GM10847 (cell line): ENCODE measurements around the gene LAMC3.

Experiments used
- POLR2A ChIP-seq: IDR thresholded peaks from 2 replicates; pipeline ENCODE4 v1.6.1; 2011; ENCODE audit not compliant: insufficient read length; ENCODE audit errors: extremely low read depth

The LAMC3 gene

DNA sequence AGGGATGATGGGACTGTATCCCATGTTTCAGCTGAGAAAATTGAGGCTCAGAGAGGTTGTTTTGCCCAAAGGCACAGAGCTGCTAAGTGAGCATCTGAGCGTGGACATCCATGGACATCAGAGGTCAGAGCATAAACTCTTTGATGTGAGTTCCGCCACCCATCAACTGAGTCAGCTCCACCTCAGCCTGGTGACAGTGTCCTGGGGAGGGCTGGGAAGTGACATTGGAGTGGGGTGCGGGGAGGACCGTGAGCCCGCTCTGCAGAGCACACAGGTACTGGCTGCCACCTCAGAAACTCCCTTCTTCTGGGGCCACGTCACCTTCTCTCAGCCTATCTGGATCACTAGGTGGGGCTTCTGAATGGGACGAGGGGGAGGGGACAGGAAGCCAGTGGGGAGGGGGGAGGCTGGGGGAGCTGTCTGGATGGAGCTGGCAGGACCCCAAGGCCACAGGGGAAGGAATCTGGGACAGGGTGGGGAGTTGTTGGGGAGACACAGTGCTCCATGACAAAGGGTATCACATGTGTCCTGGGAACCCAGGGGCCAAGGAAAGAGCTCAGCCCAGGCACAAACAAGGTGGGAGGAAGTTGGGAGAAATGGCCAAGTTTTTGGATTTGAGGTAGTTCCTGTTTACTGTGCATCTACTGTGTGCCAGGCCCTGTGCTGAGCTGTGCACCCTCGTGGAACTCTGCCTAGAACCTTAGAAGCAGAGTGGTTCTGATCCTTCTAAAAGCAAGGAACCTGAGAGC lies 2.5 kb downstream of the LAMC3 start:
- no peak for TF ChIP-seq POLR2A

DNA sequence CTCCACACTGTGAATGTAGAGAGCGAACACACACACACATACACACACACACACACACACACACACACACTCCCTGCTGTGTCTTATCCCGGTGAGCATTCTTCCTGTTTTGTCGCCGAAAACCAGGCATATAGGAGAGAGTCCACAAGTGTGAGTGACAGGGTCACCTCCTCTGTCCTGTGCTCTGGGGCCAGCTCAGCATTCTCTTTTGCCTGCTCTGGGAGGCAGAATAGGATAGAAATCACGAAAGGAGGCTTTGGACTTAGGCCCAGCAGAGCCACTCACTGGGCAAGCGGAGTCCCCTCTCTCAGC lies 3.0 kb downstream of the LAMC3 start:
- TF ChIP-seq POLR2A: no peak

DNA sequence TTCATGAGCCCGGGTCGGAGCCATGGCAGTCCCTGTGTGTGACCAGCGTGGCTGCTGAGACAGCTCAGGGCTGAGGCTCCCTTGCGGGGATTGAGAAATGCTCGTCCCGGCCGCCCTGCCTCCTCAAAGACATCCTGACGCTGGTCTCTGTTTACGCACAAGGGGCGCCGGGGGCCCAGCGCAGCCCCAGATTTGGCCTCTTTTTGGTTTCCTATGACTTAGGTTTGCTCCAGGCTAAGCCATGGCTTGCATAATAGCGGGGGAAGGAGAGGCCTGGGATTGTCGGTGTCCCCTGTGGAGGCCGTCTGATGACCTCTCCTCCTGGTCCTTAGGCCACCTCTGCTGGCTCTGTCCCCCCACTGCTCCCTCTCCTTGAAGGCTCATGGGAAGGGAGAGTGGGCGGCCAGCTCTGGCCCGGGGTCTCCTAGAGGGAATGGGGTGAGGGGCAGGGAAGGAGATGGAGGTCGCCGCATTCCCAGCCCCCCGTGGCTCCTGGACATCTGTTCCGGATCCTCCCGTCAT lies 3.5 kb downstream of the LAMC3 start:
- TF ChIP-seq POLR2A: no peak

DNA sequence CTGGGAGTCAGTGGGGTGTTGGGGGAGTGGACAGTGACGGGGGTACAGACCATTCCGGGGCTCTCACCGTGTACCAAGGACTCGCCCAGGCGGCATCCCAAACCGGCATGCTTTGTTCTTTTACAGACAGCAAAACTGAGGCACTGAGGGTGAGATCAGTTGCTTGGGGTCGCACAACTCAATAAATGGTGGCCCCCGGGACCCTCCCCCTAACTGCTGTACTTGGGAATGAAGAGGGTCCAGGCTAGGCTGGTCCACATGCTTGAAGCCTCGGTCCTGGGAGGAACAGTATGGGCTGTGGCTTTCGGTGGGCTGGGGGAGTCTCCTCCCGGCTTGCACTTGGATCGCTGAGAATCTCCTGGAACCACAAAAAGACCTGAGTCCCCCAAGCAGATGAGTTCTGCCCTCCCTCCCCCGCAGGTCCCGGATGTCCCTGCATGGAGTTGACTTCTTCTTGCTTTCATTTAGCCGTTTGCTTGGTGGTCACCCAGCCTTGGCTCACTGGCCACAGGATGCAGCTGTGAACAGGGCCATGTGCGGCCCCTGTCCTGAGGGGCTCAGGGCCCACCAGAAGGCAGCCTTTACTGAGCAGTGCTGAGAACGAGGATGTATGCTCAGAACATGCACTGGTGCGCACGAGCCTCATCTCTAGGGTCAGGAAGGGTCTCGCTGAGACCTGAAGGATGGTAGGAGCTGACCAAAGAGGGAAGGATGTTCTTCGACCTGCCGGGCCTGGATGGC lies 4.2 kb downstream of the LAMC3 start:
- TF ChIP-seq POLR2A: no peak

DNA sequence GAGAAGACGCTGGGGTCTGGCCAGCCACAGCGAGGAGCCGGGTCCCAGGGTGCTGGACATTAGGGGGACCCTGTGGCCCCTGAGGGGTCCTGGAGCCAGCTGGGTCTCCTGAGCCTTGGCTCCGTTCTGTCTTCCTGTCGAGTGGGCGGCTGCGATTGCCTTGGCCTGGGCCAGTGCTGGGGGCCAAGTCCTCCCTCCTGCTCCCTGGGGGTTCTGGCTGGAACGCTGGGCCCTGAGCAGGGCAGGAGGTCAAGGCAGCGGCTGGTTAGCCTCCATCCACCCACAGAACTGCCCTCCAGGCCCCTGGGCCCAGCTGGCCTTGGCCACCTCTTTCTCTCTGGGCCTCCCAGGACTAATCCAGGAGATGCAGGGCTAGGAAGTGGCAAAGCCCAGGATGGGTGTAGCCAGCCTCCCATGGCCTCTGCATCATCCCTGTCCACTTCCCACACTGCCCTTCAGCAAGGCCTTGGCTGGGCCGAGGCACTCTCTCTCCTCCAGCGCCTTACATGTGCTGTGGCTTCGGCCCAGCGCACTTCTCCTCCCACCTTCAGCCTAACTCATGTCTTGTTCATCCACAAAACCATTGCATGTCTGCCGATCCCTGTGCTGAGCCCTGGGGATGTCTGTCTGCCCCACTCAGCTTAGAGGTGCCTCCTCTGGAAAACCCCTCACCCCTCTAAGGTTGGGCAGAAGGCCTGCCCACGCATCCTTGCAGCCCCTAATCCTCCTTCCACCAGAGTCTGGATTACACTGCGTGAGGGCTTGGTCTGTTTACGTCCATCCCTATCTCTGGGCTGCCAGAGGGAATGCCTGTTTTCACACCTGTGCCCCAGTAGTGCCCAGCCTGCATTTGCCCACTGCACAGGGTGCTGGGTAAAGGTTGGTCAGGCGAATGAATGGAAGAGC lies 5.0 kb downstream of the LAMC3 start:
- no peak for TF ChIP-seq POLR2A

DNA sequence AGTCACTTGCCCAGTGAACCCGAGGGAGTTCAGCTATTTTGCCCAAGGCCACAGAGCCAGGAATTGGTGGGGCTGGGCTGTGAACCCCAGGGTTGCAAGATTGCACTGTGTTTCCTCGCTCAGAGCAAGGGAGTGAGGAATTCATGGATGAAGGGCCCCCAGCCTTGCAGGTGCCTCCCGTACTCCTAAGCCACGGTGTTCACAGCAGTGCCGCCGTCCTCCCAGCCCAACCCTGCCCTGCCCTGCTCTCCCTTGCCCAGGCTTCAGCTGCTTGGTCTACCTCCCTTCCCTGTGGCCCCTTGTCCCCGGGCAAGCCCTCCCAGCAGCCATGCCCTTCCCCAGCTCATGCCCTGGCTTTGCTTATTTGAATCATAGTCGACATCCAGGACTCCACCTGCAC lies 6.1 kb downstream of the LAMC3 start:
- TF ChIP-seq POLR2A: no peak

DNA sequence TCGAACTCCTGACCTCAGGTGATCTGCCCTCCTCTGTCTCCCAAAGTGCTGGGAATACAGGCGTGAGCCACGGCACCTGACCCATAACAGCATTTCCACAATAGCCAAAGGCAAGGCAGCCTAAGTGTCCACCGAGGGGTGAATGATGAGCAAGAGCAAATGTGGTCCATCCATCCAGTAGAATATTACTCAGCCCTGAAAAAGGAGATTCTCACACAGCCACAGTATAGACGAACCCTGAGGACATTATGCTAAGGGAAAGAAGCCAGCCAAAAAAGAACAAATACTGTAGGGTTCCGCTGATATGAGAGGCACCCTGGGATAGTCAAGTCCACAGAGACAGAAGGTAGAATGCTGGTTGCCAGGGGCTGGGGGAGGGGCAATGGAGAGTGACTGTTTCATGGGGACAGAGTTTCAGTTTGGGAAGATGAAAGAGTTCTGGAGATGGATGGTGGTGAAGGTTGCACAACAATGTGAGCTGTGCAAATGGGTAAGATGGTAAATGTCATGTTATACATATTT lies 7.0 kb downstream of the LAMC3 start:
- TF ChIP-seq POLR2A: no peak

DNA sequence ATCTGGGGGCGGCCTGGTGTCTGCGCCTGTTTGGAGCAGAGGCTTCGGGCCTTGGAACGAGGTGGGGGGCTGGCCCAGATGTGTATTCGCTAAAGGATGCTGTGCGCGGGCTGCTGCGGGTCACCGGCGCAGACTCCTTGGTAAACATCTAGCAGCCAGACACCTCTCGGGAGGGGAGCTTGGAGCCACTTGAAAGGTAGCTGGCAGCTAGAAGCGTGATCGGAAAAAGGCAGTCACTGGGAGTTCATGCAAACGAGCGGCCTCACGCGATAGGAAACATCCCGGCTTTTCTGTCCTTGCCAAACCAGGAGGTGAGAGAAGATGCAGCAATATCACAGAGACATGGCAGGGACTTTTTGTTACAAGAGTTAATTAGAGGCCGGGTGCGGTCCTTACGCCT lies 8.1 kb downstream of the LAMC3 start:
- no peak for TF ChIP-seq POLR2A

DNA sequence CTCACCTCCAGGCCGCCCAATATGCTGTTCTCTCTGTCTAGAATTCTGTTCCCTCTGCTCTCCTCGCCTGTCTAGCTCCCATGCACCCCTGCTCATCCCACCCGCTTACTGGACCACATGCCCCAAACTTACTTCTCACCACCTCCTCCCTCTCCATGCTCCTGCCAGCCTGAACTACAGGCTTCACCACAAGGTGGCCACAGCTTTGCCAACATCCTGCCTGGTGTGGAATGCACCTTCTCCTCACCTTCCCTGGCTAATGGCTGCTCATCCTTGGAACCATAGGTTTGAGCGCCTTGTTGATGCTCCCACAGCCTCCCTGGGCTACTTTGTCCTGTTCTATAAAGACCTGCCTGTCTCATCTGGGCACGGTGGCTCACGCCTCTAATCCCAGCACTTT lies 9.6 kb downstream of the LAMC3 start:
- no peak for TF ChIP-seq POLR2A

DNA sequence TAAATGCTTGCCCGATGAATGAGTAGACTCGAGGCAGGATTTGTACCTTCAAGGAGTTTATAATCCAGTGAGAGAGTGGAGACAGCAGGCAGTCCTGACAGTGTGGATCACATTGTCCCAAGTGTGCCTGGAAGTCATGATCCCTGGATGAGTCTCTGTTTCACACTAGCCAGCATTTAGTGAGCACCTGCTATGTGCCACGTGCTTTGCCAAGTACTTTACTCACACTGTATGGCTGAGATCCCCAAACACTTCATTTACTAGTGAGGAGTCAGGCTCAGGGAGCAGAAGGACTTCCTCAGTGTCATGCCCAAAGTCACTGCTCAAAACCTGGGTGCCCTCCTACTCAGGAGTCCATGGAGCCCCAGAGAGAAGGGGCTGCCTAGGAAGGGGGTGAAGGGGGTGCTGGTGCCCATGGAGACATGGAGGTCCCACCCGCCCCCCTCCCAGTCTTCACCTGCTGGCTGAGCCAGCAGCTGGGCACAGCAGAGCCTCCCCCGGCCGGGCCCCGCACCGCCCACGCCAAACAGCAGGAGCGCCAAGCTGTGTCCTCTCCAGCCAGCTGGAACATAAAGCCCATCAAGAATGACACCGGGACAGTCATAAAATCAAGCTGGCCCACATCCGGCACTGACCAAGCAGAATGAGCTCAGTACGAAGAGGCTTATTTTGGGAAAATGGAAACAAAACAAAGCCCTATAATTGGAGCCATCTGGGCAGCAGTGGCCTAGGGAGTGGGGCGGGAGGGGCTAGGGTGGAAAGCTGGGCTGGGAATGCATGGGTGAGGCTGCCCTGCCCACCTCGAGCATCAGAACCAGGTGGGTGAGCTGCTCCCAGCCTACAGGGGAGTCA lies 10.6 kb downstream of the LAMC3 start:
- no peak for TF ChIP-seq POLR2A

DNA sequence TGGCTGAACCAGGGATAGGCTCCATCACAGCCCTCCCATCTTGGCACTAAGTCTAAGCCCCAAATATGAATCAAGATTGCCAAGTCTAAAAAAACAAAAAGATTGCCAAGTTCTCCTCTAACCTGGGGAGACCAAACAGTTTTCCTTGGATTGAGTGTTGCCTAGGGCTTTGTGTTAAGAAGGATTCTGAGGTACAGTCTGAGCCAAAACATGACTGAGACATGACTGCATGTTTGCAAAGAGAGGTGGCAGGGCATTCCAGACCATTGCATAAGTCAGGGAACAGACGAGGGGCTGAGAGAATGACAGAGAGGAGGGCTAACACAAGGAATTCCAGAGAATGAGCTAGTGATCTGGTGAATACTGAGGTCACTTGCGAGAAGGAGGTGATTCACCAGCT lies 11.4 kb downstream of the LAMC3 start:
- TF ChIP-seq POLR2A: no peak

DNA sequence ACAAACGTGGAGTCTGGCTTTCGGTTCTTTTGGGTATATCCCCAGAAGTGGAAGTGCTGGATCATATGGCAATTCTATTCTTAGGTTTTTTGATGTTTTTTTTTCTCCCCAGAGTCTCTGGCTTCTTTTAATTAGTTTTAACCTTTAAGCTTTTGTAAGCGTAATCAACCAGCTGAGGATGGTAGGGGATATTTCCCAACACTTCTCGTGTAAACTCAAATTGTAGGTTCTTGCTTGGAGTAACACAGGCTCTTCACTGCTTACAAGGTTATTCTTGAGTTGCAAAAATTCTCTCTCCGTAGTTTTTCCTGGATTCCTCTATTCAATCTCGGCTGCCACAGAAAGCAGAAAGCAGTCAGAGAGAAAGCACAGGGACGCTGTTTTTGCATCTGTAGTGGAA lies 11.9 kb downstream of the LAMC3 start:
- TF ChIP-seq POLR2A: no peak

DNA sequence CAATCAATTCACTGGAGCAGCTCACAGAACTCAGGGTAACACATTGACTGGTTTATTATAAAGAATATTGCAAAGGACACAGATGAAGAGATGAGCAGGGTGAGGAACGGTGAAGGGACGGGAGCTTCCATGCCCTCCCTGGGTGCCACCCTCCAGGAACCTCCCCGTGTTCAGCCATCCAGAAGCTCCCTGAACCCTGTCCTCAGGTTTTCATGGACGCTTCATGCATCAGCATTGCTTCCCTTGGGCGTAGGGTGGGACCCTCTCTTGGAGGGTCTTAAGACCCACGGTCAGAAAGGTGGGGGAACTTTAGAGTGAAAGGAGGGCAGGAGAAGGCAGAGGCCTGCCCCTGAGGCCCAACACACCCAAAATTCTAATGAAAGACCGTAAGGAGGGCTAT lies 12.8 kb downstream of the LAMC3 start:
- TF ChIP-seq POLR2A: no peak
